Measurements from ENCODE around the gene CBX2. TPM values are rescaled to one million over a fixed set of nuclear protein-coding genes. Genes with fewer than 3 reads are reported as not detected.

The CBX2 gene
- total RNA-seq, 1 experiment from 2014 or later = 28.3 TPM

DNA sequence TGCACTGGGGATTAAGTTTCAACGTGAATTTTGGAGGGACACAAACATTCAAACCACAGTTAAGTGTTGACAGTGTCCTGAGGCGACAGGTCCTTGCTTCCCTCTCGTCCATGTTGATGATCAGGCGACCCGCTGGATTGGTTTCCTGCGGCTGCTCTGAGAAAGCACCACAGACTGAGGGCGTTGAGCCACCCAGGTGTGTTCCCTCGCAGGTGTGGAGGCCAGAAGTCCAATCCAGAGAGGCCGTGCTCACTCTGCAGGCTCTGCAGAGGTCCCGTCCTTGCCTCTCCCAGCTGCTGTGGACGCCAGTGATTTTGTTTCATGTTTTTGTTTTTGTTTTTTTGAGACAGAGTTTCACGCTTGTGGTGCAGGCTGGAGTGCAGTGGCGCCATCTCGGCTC is 22.4 kb upstream of the CBX2 start:
- Histone ChIP-seq H3K9me3 (ENCODE audit: control insufficient read depth in 1 of 2, insufficient read depth in 1 of 2, low read depth in 1 of 2, low read length in 2 of 2) (no peaks in the 10 kb centered on the region), H3K4me3 (replicated peaks in 1 of 2; ENCODE audit: low read depth in 1 of 2, low read length in 2 of 2) (no peak overlapping the region), H4K20me1 (ENCODE audit: insufficient read depth) (no peaks in the 10 kb centered on the region), H2AFZ (ENCODE audit: low read depth, low read length, poor library complexity, severe bottlenecking) (no peak overlapping the region), H3K27ac (ENCODE audit: low read depth, low read length) (no peak overlapping the region), H3K27me3 (ENCODE audit: insufficient read depth, low read length) (no peaks in the 10 kb centered on the region), H3K9me2 (ENCODE audit: insufficient read depth) (no peaks in the 10 kb centered on the region), H3K4me1 (ENCODE audit: control insufficient read depth in 1 of 2, insufficient read depth in 2 of 2, low read length in 2 of 2) (peaks cover 4% of the 10 kb centered on the region in 2 experiments; a peak in 3 of 4 replicates), H3K36me3 (ENCODE audit: control insufficient read depth in 1 of 2, insufficient read depth in 2 of 2, low read length in 2 of 2) (no peaks in the 10 kb centered on the region), H3K9ac (ENCODE audit: low read length) (no peak overlapping the region), H3K4me2 (ENCODE audit: low read length) (no peak overlapping the region), H3K79me2 (ENCODE audit: insufficient read depth, low read length) (no peaks in the 10 kb centered on the region)
- ATAC-seq = no peak
- ChIA-PET CTCF (no interaction called here), POLR2A (no interaction called here), RAD21 (ENCODE audit: low non-redundant PET in 1 of 2, low total read pairs in 2 of 2, uncharacterized antibody in 2 of 2, unreplicated experiment in 2 of 2) (no interaction called here)
- TF ChIP-seq TCF7L2 (IDR thresholded peaks at IDR 0.05; ENCODE audit: borderline replicate concordance, extremely low read depth, insufficient read depth, insufficient read length) (no peak), EZH2 (IDR thresholded peaks at IDR 0.05) (no peak), FOSL1 (IDR thresholded peaks at IDR 0.05; ENCODE audit: low read depth) (no peak), ELF1 (IDR thresholded peaks at IDR 0.05; ENCODE audit: borderline replicate concordance, low read depth) (no peak), CEBPB (IDR thresholded peaks at IDR 0.05; ENCODE audit: low read depth) (no peak), RAD21 (IDR thresholded peaks at IDR 0.05; ENCODE audit: low read depth) (no peak), MAX (IDR thresholded peaks at IDR 0.05) (no peak), CBX3 (IDR thresholded peaks at IDR 0.05; ENCODE audit: low read depth) (no peak), ZBTB33 (IDR thresholded peaks at IDR 0.05; ENCODE audit: extremely low read depth, insufficient replicate concordance, low read length) (no peak)
- TF ChIP-seq, protein P1, sequence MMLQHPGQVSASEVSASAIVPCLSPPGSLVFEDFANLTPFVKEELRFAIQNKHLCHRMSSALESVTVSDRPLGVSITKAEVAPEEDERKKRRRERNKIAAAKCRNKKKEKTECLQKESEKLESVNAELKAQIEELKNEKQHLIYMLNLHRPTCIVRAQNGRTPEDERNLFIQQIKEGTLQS (IDR thresholded peaks at IDR 0.05) = no peak
- TF ChIP-seq, protein P2, sequence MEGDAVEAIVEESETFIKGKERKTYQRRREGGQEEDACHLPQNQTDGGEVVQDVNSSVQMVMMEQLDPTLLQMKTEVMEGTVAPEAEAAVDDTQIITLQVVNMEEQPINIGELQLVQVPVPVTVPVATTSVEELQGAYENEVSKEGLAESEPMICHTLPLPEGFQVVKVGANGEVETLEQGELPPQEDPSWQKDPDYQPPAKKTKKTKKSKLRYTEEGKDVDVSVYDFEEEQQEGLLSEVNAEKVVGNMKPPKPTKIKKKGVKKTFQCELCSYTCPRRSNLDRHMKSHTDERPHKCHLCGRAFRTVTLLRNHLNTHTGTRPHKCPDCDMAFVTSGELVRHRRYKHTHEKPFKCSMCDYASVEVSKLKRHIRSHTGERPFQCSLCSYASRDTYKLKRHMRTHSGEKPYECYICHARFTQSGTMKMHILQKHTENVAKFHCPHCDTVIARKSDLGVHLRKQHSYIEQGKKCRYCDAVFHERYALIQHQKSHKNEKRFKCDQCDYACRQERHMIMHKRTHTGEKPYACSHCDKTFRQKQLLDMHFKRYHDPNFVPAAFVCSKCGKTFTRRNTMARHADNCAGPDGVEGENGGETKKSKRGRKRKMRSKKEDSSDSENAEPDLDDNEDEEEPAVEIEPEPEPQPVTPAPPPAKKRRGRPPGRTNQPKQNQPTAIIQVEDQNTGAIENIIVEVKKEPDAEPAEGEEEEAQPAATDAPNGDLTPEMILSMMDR (IDR thresholded peaks at IDR 0.05 in 2 of 3, conservative IDR thresholded peaks at IDR 0.05 in 1 of 3; ENCODE audit: borderline replicate concordance in 1 of 3, insufficient read depth in 1 of 3, low read depth in 2 of 3, low read length in 2 of 3) = no peak
- BruUV-seq (replicated peaks) = no TSS peak
- intact Hi-C loops (cut with micrococcal nuclease) = no loop called here
- no peak for DNase-seq (ENCODE audit: low read depth, low spot score)
